Heart left ventricle (tissue), 16 donors: ENCODE results near the gene PEX11A. TPM values are rescaled to one million over a fixed set of nuclear protein-coding genes. Genes with fewer than 3 reads are reported as not detected.

Experiments
- ATAC-seq, 4 donors: fragments of 200-7000 bp; cut with Tn5 transposase; one replicate each; pipeline ENCODE4 v1.9.1; 2020 to 2022; ENCODE audit warnings: moderate library complexity in 4 of 4, mild to moderate bottlenecking in 3 of 4, moderate number of reproducible peaks in 1 of 4
- DNase-seq, 5 donors: peaks; one replicate each; pipeline ENCODE4 v3.0.0-alpha.2; 2020
- H3K27ac ChIP-seq, 12 donors: fragments of 200-600 bp; sonication (generic) in 4 of 12; one replicate each; pipeline versions ENCODE4 v1.5.0 to v1.8.0; 2016 to 2022; ENCODE audit warnings: mild to moderate bottlenecking in 2 of 12
- H3K27me3 ChIP-seq, 9 donors: fragments of 200-600 bp; sonication (generic) in 2 of 9; one replicate each; pipeline versions ENCODE4 v1.5.1 to v1.8.0; 2016 to 2022; ENCODE audit warnings: mild to moderate bottlenecking in 3 of 9
- H3K36me3 ChIP-seq, 9 donors: fragments of 200-600 bp; sonication (generic) in 2 of 9; one replicate each; pipeline versions ENCODE4 v1.5.0 to v1.8.0; 2018 to 2022; ENCODE audit warnings: mild to moderate bottlenecking in 2 of 9
- H3K4me1 ChIP-seq, 12 donors: fragments of 200-600 bp; sonication (generic) in 4 of 12; one replicate each; pipeline versions ENCODE4 v1.5.0 to v1.8.0; 2016 to 2022; ENCODE audit warnings: mild to moderate bottlenecking in 3 of 12
- H3K4me3 ChIP-seq, 12 donors: fragments of 200-600 bp; sonication (generic) in 4 of 12; one replicate each; pipeline versions ENCODE4 v1.5.0 to v1.8.0; 2017 to 2022; ENCODE audit warnings: mild to moderate bottlenecking in 9 of 12, moderate library complexity in 4 of 12
- H3K9me3 ChIP-seq, 12 donors: fragments of 200-600 bp; sonication (generic) in 4 of 12; one replicate each; pipeline versions ENCODE4 v1.5.0 to v1.8.0; 2016 to 2022; ENCODE audit warnings: mild to moderate bottlenecking in 1 of 12
- POLR2A ChIP-seq, 2 donors: fragments of 450-650 bp; IDR thresholded peaks; one replicate each; pipeline ENCODE4 v1.6.1; 2017; ENCODE audit warnings: antibody characterized with exemption in 2 of 2, mild to moderate bottlenecking in 2 of 2, moderate library complexity in 2 of 2
- WGBS, 4 donors: extraction: QIAGEN DNeasy Blood & Tissue Kit in 2 of 4; methylation state at CpG; one replicate each; pipeline versions ENCODE4 v1.1.5 to v1.1.7; 2013 to 2018; 5-methylcytosine and 5-hydroxymethylcytosine counted together
- intact Hi-C, 10 donors: fragments of 100-400 bp; cut with DNase I; formaldehyde crosslinking; loops; one replicate each; pipeline versions ENCODE4 v1.11.1 to v1.14.2; 2022
- polyA plus RNA-seq, 2 donors: library from polyadenylated mRNA; stranded (reverse); fragments of 200-250 nt; gene quantifications; one replicate each; pipeline ENCODE4 v1.2.3, GENCODE V29; 2013
- total RNA-seq, 9 donors: library from RNA; depleted of rRNA in 2 of 9; stranded (reverse); fragments of >200 nt in 2 of 9; fragmentation: NEBNext Ultra II Directional in 3 of 9; extraction: Animal tissue kit (Norgen Biotek cat#: 25700) in 3 of 9; gene quantifications; one replicate each; pipeline versions ENCODE4 v1.1.0 to v1.2.4, GENCODE V29; 2016 to 2023
- TF ChIP-seq, protein P1 (sequence below), 12 donors: fragments of 200-600 bp; sonication (generic) in 4 of 12; IDR thresholded peaks; one replicate each; pipeline versions ENCODE4 v1.5.0 to v1.8.0; 2018 to 2022; ENCODE audit warnings: antibody characterized with exemption in 12 of 12, mild to moderate bottlenecking in 5 of 12
- donor health status: ischemic (EF 13 %, LVEDD 7.1; RV severe dilation, severe dysfunction).
- donor health status: healthy with polysubstance abuse.
- donor health status: DM: no; HTN: yes; CAD: no.
- donor health status: DM: no; HTN: no; CAD: no.
- donor health status: ischemic (EF 25% LVEDD 6.9; RV normal size, moderate dysfunction).
- donor health status: ischemic (EF 25% LVEDD 5.7; RV mildly dilated, moderate dysfunction).
- donor health status: healthy.
- donor health status: DM: yes; HTN: yes; CAD: no.
- donor health status: ischemic (EF 35%, LVEDD 5.7; RV mildly dilated, moderate dysfunction).
- donor health status: nonischemic (EF 11% LVEDD 7.7; RV severe dilation, severe dysfunction).
- donor health status: DM: yes; HTN: yes; CAD: no.
- donor health status: PGD.
- donor health status: ischemic (EF 29% LVEDD 5.4; RV normal size, mild dysfunction).
- donor health status: nonischemic (EF 23%, LVEDD 6.1; RV moderate dilation, normal function).

The PEX11A gene
- total and polyA plus RNA-seq, 11 donors, result 5.9 to 23.0 (median 10.7) TPM

DNA sequence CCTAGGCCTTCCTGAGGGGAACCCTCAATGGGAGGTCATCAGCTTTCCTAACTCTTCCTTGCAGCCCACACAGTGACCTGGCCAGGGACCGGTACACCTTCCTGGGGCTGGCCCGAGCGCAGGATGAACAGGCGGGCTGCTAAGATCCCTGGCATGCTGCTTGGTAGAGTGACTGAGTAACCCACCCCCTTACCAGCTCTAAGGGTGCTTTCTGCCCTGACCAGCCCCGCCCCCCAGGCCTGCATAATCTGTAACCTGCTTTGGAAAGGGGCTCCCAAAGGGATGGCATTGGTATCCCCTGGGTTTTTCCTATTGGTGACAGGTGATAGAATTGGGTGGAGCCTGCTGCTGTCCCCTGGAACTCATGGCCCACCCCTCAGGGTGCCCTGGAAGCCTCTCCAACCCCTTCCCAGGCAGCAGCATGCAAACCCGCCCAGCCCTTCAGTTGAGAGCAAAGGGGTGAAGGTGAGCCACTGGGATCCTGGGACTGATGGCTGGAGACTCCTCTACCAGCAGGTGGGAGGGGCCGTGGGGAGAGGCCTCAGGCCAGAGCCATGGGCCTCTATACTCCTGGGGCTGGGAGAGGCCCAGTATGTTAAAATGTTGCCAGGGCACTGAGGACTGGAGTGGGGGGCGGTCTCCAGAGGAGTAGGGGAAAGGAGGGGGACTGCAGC is 24.2 kb downstream of the PEX11A start:
- intact Hi-C loops, result no loop called here
- peak in 1 of 5 donors; percentile 27 for DNase-seq
- Histone ChIP-seq H3K4me3 (peak overlapping the region in 8 of 12 donors; percentile 17 to 65 (median 55)), H3K4me1 (peaks cover 0 to 31% (median 24%) of the 10 kb centered on the region in 12 donors), H3K27ac (peak overlapping the region; percentile 81 to 91 (median 86)), H3K27me3 (no peaks in the 10 kb centered on the region), H3K9me3 (no peaks in the 10 kb centered on the region), H3K36me3 (no peaks in the 10 kb centered on the region)
- TF ChIP-seq, protein P1, sequence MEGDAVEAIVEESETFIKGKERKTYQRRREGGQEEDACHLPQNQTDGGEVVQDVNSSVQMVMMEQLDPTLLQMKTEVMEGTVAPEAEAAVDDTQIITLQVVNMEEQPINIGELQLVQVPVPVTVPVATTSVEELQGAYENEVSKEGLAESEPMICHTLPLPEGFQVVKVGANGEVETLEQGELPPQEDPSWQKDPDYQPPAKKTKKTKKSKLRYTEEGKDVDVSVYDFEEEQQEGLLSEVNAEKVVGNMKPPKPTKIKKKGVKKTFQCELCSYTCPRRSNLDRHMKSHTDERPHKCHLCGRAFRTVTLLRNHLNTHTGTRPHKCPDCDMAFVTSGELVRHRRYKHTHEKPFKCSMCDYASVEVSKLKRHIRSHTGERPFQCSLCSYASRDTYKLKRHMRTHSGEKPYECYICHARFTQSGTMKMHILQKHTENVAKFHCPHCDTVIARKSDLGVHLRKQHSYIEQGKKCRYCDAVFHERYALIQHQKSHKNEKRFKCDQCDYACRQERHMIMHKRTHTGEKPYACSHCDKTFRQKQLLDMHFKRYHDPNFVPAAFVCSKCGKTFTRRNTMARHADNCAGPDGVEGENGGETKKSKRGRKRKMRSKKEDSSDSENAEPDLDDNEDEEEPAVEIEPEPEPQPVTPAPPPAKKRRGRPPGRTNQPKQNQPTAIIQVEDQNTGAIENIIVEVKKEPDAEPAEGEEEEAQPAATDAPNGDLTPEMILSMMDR (IDR thresholded peaks at IDR 0.05), result no peak
- TF ChIP-seq POLR2A (IDR thresholded peaks at IDR 0.05), result no peak
- ATAC-seq, result peak in 3 of 4 donors; percentile 2 to 23 (median 6)
- 87 to 98% (median 94%) methylated on average over 3 to 8 of the region's 8 CpGs for WGBS, 4 donors

DNA sequence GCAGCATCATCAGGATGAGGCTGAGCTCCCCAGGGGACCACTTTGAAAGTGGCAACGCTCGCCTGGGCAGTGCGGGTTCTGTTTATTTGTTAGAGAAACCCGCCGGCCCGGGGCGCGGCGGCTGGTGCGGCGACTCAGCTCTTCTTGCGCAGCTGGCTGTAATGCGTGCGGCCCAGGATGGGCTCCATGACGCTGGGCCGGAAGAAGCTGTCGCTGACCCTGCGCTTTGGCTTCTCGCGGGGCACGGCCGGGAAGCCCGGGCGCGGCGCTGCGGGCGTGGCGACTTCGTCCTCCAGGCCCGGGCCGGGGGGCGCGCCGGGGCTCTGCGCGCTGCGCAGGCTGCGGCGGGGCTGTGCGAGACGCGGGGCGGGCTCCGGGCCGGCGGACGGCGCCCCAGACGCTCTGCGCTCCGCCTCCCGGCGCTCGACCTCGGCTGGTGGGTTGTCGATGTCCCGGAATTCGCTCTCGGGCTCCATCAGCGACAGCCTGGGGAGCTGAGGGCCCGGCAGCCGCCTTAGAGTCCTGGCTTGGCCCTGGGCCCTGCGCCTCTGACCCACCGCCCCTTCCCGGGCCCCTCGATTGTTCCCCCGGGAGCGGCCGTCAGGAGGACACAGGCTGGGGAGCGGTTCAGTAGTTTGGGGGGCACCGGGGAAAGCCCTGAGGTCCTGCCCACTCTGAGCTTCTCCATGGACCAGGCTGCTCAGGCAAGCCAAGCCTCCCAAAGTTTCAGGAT is 24.9 kb downstream of the PEX11A start:
- peak overlapping the region; percentile 17 to 65 (median 55) for H3K4me3 ChIP-seq
- ATAC-seq (peak; percentile 20 to 77 (median 66)), DNase-seq (peak; percentile 70 to 83 (median 76))
- intact Hi-C loops, result no loop called here
- peak overlapping the region; percentile 81 to 91 (median 86) for H3K27ac ChIP-seq
- peaks cover 0 to 31% (median 24%) of the 10 kb centered on the region in 12 donors for H3K4me1 ChIP-seq
- H3K9me3 ChIP-seq, result no peaks in the 10 kb centered on the region
- no peaks in the 10 kb centered on the region for H3K36me3 ChIP-seq
- 2 to 5% (median 3%) methylated on average over 35 to 72 of the region's 72 CpGs for WGBS, 4 donors
- H3K27me3 ChIP-seq, result no peaks in the 10 kb centered on the region
- TF ChIP-seq, protein P1 (IDR thresholded peaks at IDR 0.05), result peak in 1 of 12 donors; percentile 2
- peak in 1 of 2 donors; percentile 32 for TF ChIP-seq POLR2A (IDR thresholded peaks at IDR 0.05)

DNA sequence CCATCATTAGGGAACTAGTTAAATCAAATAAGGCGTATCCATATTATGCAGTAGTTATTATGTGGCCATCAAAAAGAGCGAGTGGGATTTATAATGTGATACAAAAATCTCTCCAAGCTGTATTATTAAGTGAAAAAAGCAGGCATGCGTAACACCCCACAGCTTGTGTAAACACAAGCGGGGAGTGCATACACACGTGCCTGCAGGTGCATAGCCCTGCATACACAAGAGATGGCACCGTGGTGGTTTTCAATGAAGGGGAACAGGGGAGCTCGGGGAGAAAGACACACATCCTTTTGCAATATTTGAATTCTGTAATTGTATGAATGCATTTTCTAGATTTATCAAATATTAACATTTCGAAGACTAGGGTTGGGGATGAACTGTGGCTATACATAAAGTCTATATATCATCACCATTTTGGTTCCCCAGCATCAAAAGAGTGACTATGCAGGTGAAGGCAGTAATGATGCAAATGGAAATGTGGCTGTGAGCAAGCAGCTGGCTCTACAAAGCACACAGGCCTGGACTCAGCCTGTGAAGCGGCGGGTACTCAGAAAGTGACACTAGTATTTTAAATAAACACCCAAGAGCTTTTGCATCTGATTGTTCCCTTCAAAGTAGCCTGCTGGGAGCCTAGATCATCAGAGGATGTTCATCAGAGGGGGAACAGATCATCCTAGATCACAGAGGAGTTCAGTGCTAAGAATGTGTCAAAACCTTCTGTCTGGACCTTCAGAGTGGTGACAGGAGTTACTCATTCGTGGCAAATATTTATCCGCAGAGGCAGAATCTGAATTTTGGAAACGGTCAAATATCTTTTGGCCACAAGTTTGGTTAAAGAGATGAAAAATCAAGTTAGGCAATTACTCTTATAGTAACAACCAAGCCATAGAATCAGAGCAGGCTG is 25.9 kb downstream of the PEX11A start:
- 86 to 89% (median 87%) methylated on average over 13 of the region's 13 CpGs for WGBS, 4 donors
- DNase-seq, result no peak
- H3K36me3 ChIP-seq, result no peaks in the 10 kb centered on the region
- H3K9me3 ChIP-seq, result no peaks in the 10 kb centered on the region
- H3K4me1 ChIP-seq, result peaks cover 0 to 31% (median 24%) of the 10 kb centered on the region in 12 donors
- H3K4me3 ChIP-seq, result peak overlapping the region in 11 of 12 donors; percentile 22 to 65 (median 56)
- ATAC-seq, result no peak
- peak overlapping the region; percentile 81 to 91 (median 86) for H3K27ac ChIP-seq
- intact Hi-C loops, result no loop called here
- H3K27me3 ChIP-seq, result no peaks in the 10 kb centered on the region
- no peak for TF ChIP-seq POLR2A (IDR thresholded peaks at IDR 0.05)
- TF ChIP-seq, protein P1 (IDR thresholded peaks at IDR 0.05), result no peak
